HG02970 (cell line): ENCODE data around the gene PQBP1.

Experiments used
- ATAC-seq: cut with Tn5 transposase; IDR thresholded peaks from one replicate; pipeline ENCODE4 v1.9.1; 2021; ENCODE audit warnings: mild to moderate bottlenecking, moderate library complexity, moderate number of reproducible peaks; ENCODE audit not compliant: unreplicated experiment, low FRiP score

Gene PQBP1

GRCh38 chrX:48919947-48920717, 22.4 kb downstream of the PQBP1 start:
- ATAC-seq = no peak

GRCh38 chrX:48920718-48921104, 23.0 kb downstream of the PQBP1 start:
- ATAC-seq = no peak

- ATAC-seq = no peak
Observed at GRCh38 chrX:48923771-48924170, 26.0 kb downstream of the PQBP1 start.

- no peak for ATAC-seq
Observed at GRCh38 chrX:48924270-48924669, 26.5 kb downstream of the PQBP1 start.

GRCh38 chrX:48927123-48927522, 29.4 kb downstream of the PQBP1 start:
- no peak for ATAC-seq

- ATAC-seq = no peak
Observed at GRCh38 chrX:48927736-48928382, 30.1 kb downstream of the PQBP1 start.

GRCh38 chrX:48933757-48934156, 36.0 kb downstream of the PQBP1 start:
- no peak for ATAC-seq

- ATAC-seq = no peak
Observed at GRCh38 chrX:48934581-48935300, 37.0 kb downstream of the PQBP1 start.

- ATAC-seq = no peak
Observed at GRCh38 chrX:48935301-48935670, 37.6 kb downstream of the PQBP1 start.

- peak; percentile 7 for ATAC-seq
Observed at GRCh38 chrX:48936429-48937053, 38.8 kb downstream of the PQBP1 start.

GRCh38 chrX:48937054-48937907, 39.6 kb downstream of the PQBP1 start:
- peak; percentile 43 for ATAC-seq

- peak; percentile 46 for ATAC-seq
Observed at GRCh38 chrX:48938721-48939425, 41.1 kb downstream of the PQBP1 start.

- ATAC-seq = no peak
Observed at GRCh38 chrX:48939524-48940228, 41.9 kb downstream of the PQBP1 start.

- ATAC-seq = no peak
Observed at GRCh38 chrX:48940404-48940955, 42.8 kb downstream of the PQBP1 start.

- ATAC-seq = no peak
Observed at GRCh38 chrX:48942895-48943294, 45.2 kb downstream of the PQBP1 start.

GRCh38 chrX:48945517-48946348, 48.0 kb downstream of the PQBP1 start:
- no peak for ATAC-seq

GRCh38 chrX:48948589-48948988, 50.9 kb downstream of the PQBP1 start:
- ATAC-seq = no peak
